Right cardiac atrium (tissue), 5 donors: Measurements from ENCODE around the gene RNF223. TPM values are rescaled to one million over a fixed set of nuclear protein-coding genes. Genes with fewer than 3 reads are reported as not detected.
A peak's percentile ranks its signal among the peaks of the same experiment; 100 is the strongest.

Experiments
- ATAC-seq, 2 donors: fragments of 200-7000 bp; cut with Tn5 transposase; one replicate each; pipeline versions ENCODE4 v1.8.0 to v1.9.1; 2020; ENCODE audit warnings: moderate library complexity in 2 of 2, mild to moderate bottlenecking in 1 of 2
- DNase-seq, 3 donors: peaks; one replicate each; pipeline ENCODE4 v3.0.0-alpha.2; 2020
- H3K27ac ChIP-seq: one replicate; pipeline ENCODE4 v1.5.1; 2013; ENCODE audit warnings: mild to moderate bottlenecking, low read length, control low read depth, moderate library complexity
- H3K27me3 ChIP-seq: one replicate; pipeline ENCODE4 v1.6.1; 2013; ENCODE audit not compliant: control insufficient read depth, insufficient read depth
- H3K4me1 ChIP-seq: one replicate; pipeline ENCODE4 v1.6.1; 2013; ENCODE audit warnings: low read length; ENCODE audit not compliant: control insufficient read depth, insufficient read depth
- H3K4me3 ChIP-seq: one replicate; pipeline ENCODE4 v1.5.1; 2013; ENCODE audit warnings: low read length, control low read depth
- H3K9me3 ChIP-seq: one replicate; pipeline ENCODE4 v1.6.1; 2013; ENCODE audit warnings: low read length; ENCODE audit not compliant: control insufficient read depth
- WGBS: extraction: QIAGEN DNeasy Blood & Tissue Kit; methylation state at CpG from one replicate; pipeline ENCODE4 v1.1.7; 2013; 5-methylcytosine and 5-hydroxymethylcytosine counted together
- intact Hi-C, 4 donors: fragments of 100-400 bp; cut with DNase I; formaldehyde crosslinking; loops; one replicate each; pipeline versions ENCODE4 v1.11.0 to v1.14.0; 2022 to 2023
- polyA plus RNA-seq: library from polyadenylated mRNA; stranded (reverse); fragments of 200-250 nt; gene quantifications from one replicate; pipeline ENCODE4 v1.2.3, GENCODE V29; 2013
- total RNA-seq, 4 donors: library from RNA; stranded (reverse); fragmentation: NEBNext Ultra II Directional; extraction: Animal tissue kit (Norgen Biotek cat#: 25700); gene quantifications; one replicate each; pipeline ENCODE4 v1.2.1, GENCODE V29; 2021
- donor health status: healthy with polysubstance abuse.
- donor health status: DM: no; HTN: yes; CAD: no.
- donor health status: DM: no; HTN: no; CAD: no.
- donor health status: DM: no; HTN: yes; CAD: no; lungs with severe emphysema.
- donor health status: DM: yes; HTN: yes; CAD: no.

Gene RNF223
- total and polyA plus RNA-seq, 5 donors: not detected

GRCh38 chr1:1117469-1117831, 43.3 kb upstream of the RNF223 start:
- Histone ChIP-seq H3K4me1 (no peaks in the 10 kb centered on the region), H3K4me3 (no peak overlapping the region), H3K9me3 (no peaks in the 10 kb centered on the region), H3K27ac (no peak overlapping the region), H3K27me3 (no peaks in the 10 kb centered on the region)
- ATAC-seq: no peak
- DNase-seq: peak in 2 of 3 donors; percentile 31 to 56
- intact Hi-C loops: no loop called here
- WGBS: 68% methylated on average over 20 of the region's 20 CpGs

- DNase-seq (peak in 2 of 3 donors; percentile 25 to 38), ATAC-seq (no peak)
- H3K4me1 ChIP-seq: no peaks in the 10 kb centered on the region
- H3K9me3 ChIP-seq: no peaks in the 10 kb centered on the region
- 11% methylated on average over 47 of the region's 47 CpGs for WGBS
- intact Hi-C loops: no loop called here
- no peaks in the 10 kb centered on the region for H3K27me3 ChIP-seq
- no peak overlapping the region for H3K27ac ChIP-seq
- H3K4me3 ChIP-seq: peak overlapping the region; percentile 67
Measured at GRCh38 chr1:1116701-1117468, 42.8 kb upstream of the RNF223 start.

- no peaks in the 10 kb centered on the region for H3K4me1 ChIP-seq
- no peaks in the 10 kb centered on the region for H3K27me3 ChIP-seq
- intact Hi-C loops: no loop called here
- ATAC-seq: peak; percentile 99
- H3K4me3 ChIP-seq: peak within 1 kb of the TSS; percentile 67
- DNase-seq: peak; percentile 99 to 100 (median 100)
- WGBS: under 1% methylated on average over 128 of the region's 128 CpGs
- no peaks in the 10 kb centered on the region for H3K9me3 ChIP-seq
- no peak within 1 kb of the TSS for H3K27ac ChIP-seq
Measured at GRCh38 chr1:1115786-1116700, 41.9 kb upstream of the RNF223 start, which contains the start of gene C1orf159. Gene C1orf159 (minus strand): TSS chr1:1116089. CDS start chr1:1091543, 24,546 bp downstream.

GRCh38 chr1:1115136-1115785, 41.2 kb upstream of the RNF223 start:
- DNase-seq (peak in 1 of 3 donors; percentile 25), ATAC-seq (no peak)
- no peak overlapping the region for H3K27ac ChIP-seq
- H3K4me3 ChIP-seq: peak overlapping the region; percentile 58
- H3K9me3 ChIP-seq: no peaks in the 10 kb centered on the region
- no peaks in the 10 kb centered on the region for H3K27me3 ChIP-seq
- intact Hi-C loops: no loop called here
- WGBS: 5% methylated on average over 41 of the region's 41 CpGs
- H3K4me1 ChIP-seq: no peaks in the 10 kb centered on the region

GRCh38 chr1:1114431-1114830, 40.3 kb upstream of the RNF223 start:
- Histone ChIP-seq H3K27ac (no peak overlapping the region), H3K9me3 (no peaks in the 10 kb centered on the region), H3K4me1 (no peaks in the 10 kb centered on the region), H3K27me3 (no peaks in the 10 kb centered on the region), H3K4me3 (no peak overlapping the region)
- 91% methylated on average over 13 of the region's 13 CpGs for WGBS
- peak in 2 of 3 donors; percentile 33 to 37 for DNase-seq
- no peak for ATAC-seq
- intact Hi-C loops: no loop called here

GRCh38 chr1:1112237-1112985, 38.3 kb upstream of the RNF223 start:
- ATAC-seq (no peak), DNase-seq (peak in 2 of 3 donors; percentile 38 to 40)
- 97% methylated on average over 30 of the region's 30 CpGs for WGBS
- Histone ChIP-seq H3K27me3 (no peaks in the 10 kb centered on the region), H3K4me3 (no peak overlapping the region), H3K27ac (no peak overlapping the region), H3K9me3 (no peaks in the 10 kb centered on the region), H3K4me1 (no peaks in the 10 kb centered on the region)
- intact Hi-C loops: no loop called here

GRCh38 chr1:1111516-1112236, 37.6 kb upstream of the RNF223 start:
- peak in 2 of 3 donors; percentile 38 to 49 for DNase-seq
- no peak for ATAC-seq
- no peak overlapping the region for H3K27ac ChIP-seq
- no peak overlapping the region for H3K4me3 ChIP-seq
- no peaks in the 10 kb centered on the region for H3K4me1 ChIP-seq
- no peaks in the 10 kb centered on the region for H3K27me3 ChIP-seq
- no peaks in the 10 kb centered on the region for H3K9me3 ChIP-seq
- intact Hi-C loops: no loop called here
- WGBS: 96% methylated on average over 28 of the region's 28 CpGs

- peak in 2 of 3 donors; percentile 11 to 44 for DNase-seq
- WGBS: 92% methylated on average over 29 of the region's 29 CpGs
- ATAC-seq: no peak
- no peak overlapping the region for H3K4me3 ChIP-seq
- intact Hi-C loops: no loop called here
- H3K4me1 ChIP-seq: no peaks in the 10 kb centered on the region
- no peaks in the 10 kb centered on the region for H3K9me3 ChIP-seq
- H3K27me3 ChIP-seq: no peaks in the 10 kb centered on the region
- no peak overlapping the region for H3K27ac ChIP-seq
Measured at GRCh38 chr1:1110561-1110971, 36.5 kb upstream of the RNF223 start.

GRCh38 chr1:1109743-1110142, 35.6 kb upstream of the RNF223 start:
- ATAC-seq: no peak
- no peak overlapping the region for H3K4me3 ChIP-seq
- peak in 2 of 3 donors; percentile 19 to 39 for DNase-seq
- intact Hi-C loops: no loop called here
- whole genome bisulfite sequencing: 77% methylated on average over 14 of the region's 14 CpGs
- H3K27ac ChIP-seq: no peak overlapping the region
- no peaks in the 10 kb centered on the region for H3K9me3 ChIP-seq
- no peaks in the 10 kb centered on the region for H3K27me3 ChIP-seq
- no peaks in the 10 kb centered on the region for H3K4me1 ChIP-seq
